H9 (cell line): Measurements from ENCODE around the gene PTCRA. TPM values are rescaled to one million over a fixed set of nuclear protein-coding genes. Genes with fewer than 3 reads are reported as not detected.

Source experiments
- DNase-seq: peaks from one replicate; pipeline ENCODE4 v3.0.0-alpha.2; 2017
- H2AFZ ChIP-seq: one replicate; pipeline ENCODE4 v1.6.1; 2013; ENCODE audit warnings: mild to moderate bottlenecking, low read length, control low read depth, moderate library complexity
- H2AK5ac ChIP-seq: 2 replicates; pipeline ENCODE4 v1.6.1; 2013; ENCODE audit warnings: low read length, control low read depth, mixed read lengths; ENCODE audit not compliant: insufficient read length
- H2BK120ac ChIP-seq: one replicate; pipeline ENCODE4 v1.6.1; 2013; ENCODE audit warnings: low read depth, mild to moderate bottlenecking, low read length, control low read depth, inconsistent platforms; ENCODE audit not compliant: poor library complexity, severe bottlenecking
- H2BK12ac ChIP-seq: 2 replicates; pipeline ENCODE4 v1.6.1; 2013; ENCODE audit warnings: low read length, control low read depth, mixed read lengths, low read depth; ENCODE audit not compliant: insufficient read length
- H2BK15ac ChIP-seq: 2 replicates; pipeline ENCODE4 v1.6.1; 2013; ENCODE audit warnings: low read depth, low read length, control low read depth
- H2BK20ac ChIP-seq: one replicate; pipeline ENCODE4 v1.6.1; 2013; ENCODE audit warnings: low read depth, mild to moderate bottlenecking, low read length, control low read depth, inconsistent platforms; ENCODE audit not compliant: poor library complexity, severe bottlenecking
- H2BK5ac ChIP-seq: 2 replicates; pipeline ENCODE4 v1.6.1; 2013; ENCODE audit warnings: low read length, control low read depth, mixed read lengths; ENCODE audit not compliant: insufficient read length
- H3K14ac ChIP-seq: 2 replicates; pipeline ENCODE4 v1.6.1; 2013; ENCODE audit warnings: low read length, control low read depth; ENCODE audit not compliant: insufficient read depth
- H3K18ac ChIP-seq: 2 replicates; pipeline ENCODE4 v1.6.1; 2013; ENCODE audit warnings: low read depth, mild to moderate bottlenecking, mixed read lengths, low read length, control low read depth; ENCODE audit not compliant: insufficient read length
- H3K23ac ChIP-seq: 2 replicates; pipeline ENCODE4 v1.6.1; 2013; ENCODE audit warnings: low read length, control low read depth, mixed read lengths, low read depth; ENCODE audit not compliant: insufficient read length
- H3K23me2 ChIP-seq: 2 replicates; pipeline ENCODE4 v1.6.1; 2013; ENCODE audit warnings: low read depth, mild to moderate bottlenecking, mixed read lengths, low read length, control low read depth; ENCODE audit not compliant: insufficient read length, poor library complexity, severe bottlenecking
- H3K27ac ChIP-seq: 2 replicates; pipeline ENCODE4 v1.5.1; 2013; ENCODE audit warnings: low read length, control low read depth, mixed read lengths, low read depth; ENCODE audit not compliant: insufficient read length
- H3K27me3 ChIP-seq: 2 replicates; pipeline ENCODE4 v1.6.1; 2013; ENCODE audit warnings: low read length, control low read depth, inconsistent platforms; ENCODE audit not compliant: insufficient read depth
- H3K4ac ChIP-seq: 2 replicates; pipeline ENCODE4 v1.6.1; 2013; ENCODE audit warnings: low read depth, mild to moderate bottlenecking, control low read depth, inconsistent platforms, low read length, moderate library complexity
- H3K4me1 ChIP-seq: 2 replicates; pipeline ENCODE4 v1.6.1; 2013; ENCODE audit warnings: low read length, control low read depth, inconsistent platforms; ENCODE audit not compliant: insufficient read depth
- H3K4me2 ChIP-seq: 2 replicates; pipeline ENCODE4 v1.6.1; 2013; ENCODE audit warnings: low read length, control low read depth, mixed read lengths; ENCODE audit not compliant: insufficient read length, insufficient read depth
- H3K56ac ChIP-seq: 2 replicates; pipeline ENCODE4 v1.6.1; 2013; ENCODE audit warnings: low read depth, mild to moderate bottlenecking, mixed read lengths, low read length, control low read depth; ENCODE audit not compliant: insufficient read length
- H3K79me1 ChIP-seq: 2 replicates; pipeline ENCODE4 v1.6.1; 2013; ENCODE audit warnings: low read depth, mild to moderate bottlenecking, moderate library complexity, low read length, control low read depth, inconsistent platforms; ENCODE audit not compliant: insufficient read depth, poor library complexity, severe bottlenecking
- H3K79me2 ChIP-seq: 2 replicates; pipeline ENCODE4 v1.6.1; 2013; ENCODE audit warnings: low read length, control low read depth, inconsistent platforms; ENCODE audit not compliant: insufficient read depth
- H3K9ac ChIP-seq: 2 replicates; pipeline ENCODE4 v1.6.1; 2013; ENCODE audit warnings: low read length, control low read depth, mixed read lengths; ENCODE audit not compliant: insufficient read length; ENCODE audit errors: extremely low read depth
- H3K9me3 ChIP-seq: one replicate; pipeline ENCODE4 v1.6.1; 2013; ENCODE audit warnings: low read depth, low read length, inconsistent platforms; ENCODE audit not compliant: control insufficient read depth
- H3T11ph ChIP-seq: one replicate; pipeline ENCODE4 v1.6.1; 2013; ENCODE audit warnings: mild to moderate bottlenecking, low read length, control low read depth, inconsistent platforms
- H4K20me1 ChIP-seq: one replicate; pipeline ENCODE4 v1.6.1; 2013; ENCODE audit not compliant: control insufficient read depth, insufficient read length, insufficient read depth
- H4K5ac ChIP-seq: 2 replicates; pipeline ENCODE4 v1.6.1; 2013; ENCODE audit warnings: low read depth, mild to moderate bottlenecking, mixed read lengths, low read length, control low read depth; ENCODE audit not compliant: insufficient read length
- H4K8ac ChIP-seq: replicated peaks from 2 replicates; pipeline ENCODE4 v1.6.1; 2013; ENCODE audit warnings: low read length, control low read depth, mixed read lengths, low read depth; ENCODE audit not compliant: insufficient read length
- H4K91ac ChIP-seq: 2 replicates; pipeline ENCODE4 v1.6.1; 2013; ENCODE audit warnings: low read depth, mild to moderate bottlenecking, moderate library complexity, mixed read lengths, low read length, control low read depth; ENCODE audit not compliant: insufficient read length
- H3K27ac Mint-ChIP-seq, 3 experiments: 2 replicates in 2 of 3; 3 replicates in 1 of 3; pipeline ENCODE4 v1.8.0; 2020 to 2021; ENCODE audit warnings: mixed read lengths in 3 of 3, mild to moderate bottlenecking in 1 of 3, moderate library complexity in 1 of 3
- H3K27me3 Mint-ChIP-seq: 2 replicates; pipeline ENCODE4 v1.8.0; 2021; ENCODE audit warnings: low read depth, mild to moderate bottlenecking, moderate library complexity, mixed read lengths
- H3K36me3 Mint-ChIP-seq, 3 experiments: 2 replicates in 2 of 3; 3 replicates in 1 of 3; pipeline ENCODE4 v1.8.0; 2020 to 2021; ENCODE audit warnings: low read depth in 3 of 3, mixed read lengths in 3 of 3; ENCODE audit not compliant: insufficient read depth in 1 of 3
- H3K4me1 Mint-ChIP-seq, 2 experiments: 2 replicates each; pipeline ENCODE4 v1.8.0; 2020; ENCODE audit warnings: mixed read lengths in 2 of 2
- H3K4me3 Mint-ChIP-seq, 2 experiments: 2 replicates in 1 of 2; 3 replicates in 1 of 2; pipeline ENCODE4 v1.8.0; 2020 to 2021; ENCODE audit warnings: mild to moderate bottlenecking in 2 of 2, mixed read lengths in 2 of 2, moderate library complexity in 1 of 2
- H3K9me3 Mint-ChIP-seq, 2 experiments: 2 replicates in 1 of 2; 3 replicates in 1 of 2; pipeline ENCODE4 v1.8.0; 2020; ENCODE audit warnings: mild to moderate bottlenecking in 2 of 2, mixed read lengths in 2 of 2, moderate library complexity in 1 of 2
- CTCF ChIP-seq: fragments of 200-600 bp; sonication (generic); conservative IDR thresholded peaks from 3 replicates; pipeline ENCODE4 v1.8.0; 2021; ENCODE audit warnings: antibody characterized with exemption, mild to moderate bottlenecking
- WGBS: extraction: QIAGEN DNeasy Blood & Tissue Kit; methylation state at CpG from one replicate; pipeline ENCODE4 v1.1.7; 2013; ENCODE audit warnings: missing lambda C conversion rate, low lambda C conversion rate, mixed read lengths; ENCODE audit not compliant: insufficient read length; ENCODE audit errors: extremely low coverage; 5-methylcytosine and 5-hydroxymethylcytosine counted together
- total RNA-seq: library from RNA; stranded (reverse); gene quantifications from 2 replicates; pipeline ENCODE4 v1.2.1, GENCODE V29; 2021

PTCRA gene
- total RNA-seq, 1 experiment from 2014 or later: not detected

GRCh38 chr6:42899871-42900270 lies 16.0 kb upstream of the PTCRA start:
- Histone ChIP-seq H3K9me3 (no peaks in the 10 kb centered on the region), H4K91ac (no peak overlapping the region), H2AFZ (no peak overlapping the region), H2BK5ac (no peak overlapping the region), H3K23ac (no peak overlapping the region), H2BK12ac (no peak overlapping the region), H4K20me1 (no peaks in the 10 kb centered on the region), H3K56ac (no peak overlapping the region), H3K27ac (no peak overlapping the region), H3K4me1 (no peaks in the 10 kb centered on the region; the same call in 1 of the 2 replicates), H2BK15ac (no peak overlapping the region), H2AK5ac (no peak overlapping the region), H3K18ac (no peak overlapping the region), H4K5ac (no peak overlapping the region), H3T11ph (no peak overlapping the region), H4K8ac (no peak overlapping the region), H3K23me2 (no peaks in the 10 kb centered on the region), H3K4me2 (no peak overlapping the region), H3K79me1 (no peaks in the 10 kb centered on the region), H3K9ac (no peak overlapping the region), H3K27me3 (no peaks in the 10 kb centered on the region), H2BK20ac (no peak overlapping the region), H3K79me2 (no peaks in the 10 kb centered on the region), H3K14ac (no peak overlapping the region), H2BK120ac (no peak overlapping the region), H3K4ac (no peak overlapping the region)
- Mint-ChIP-seq H3K27ac (peak overlapping the region in 1 of 3 experiments; percentile 53; a peak in 1 of 7 replicates), H3K36me3 (no peaks in the 10 kb centered on the region), H3K27me3 (no peaks in the 10 kb centered on the region), H3K4me3 (no peak overlapping the region), H3K9me3 (no peaks in the 10 kb centered on the region), H3K4me1 (peaks cover 22 to 32% of the 10 kb centered on the region in 2 experiments)
- WGBS: no CpG with 5 or more reads among the region's 8 CpGs
- TF ChIP-seq CTCF: no peak
- DNase-seq: no peak
